ENCODE results near the gene GMDS.

GMDS gene

GRCh38 chr6:1719922-1720321 is 525.5 kb downstream of the GMDS start:
- TF ChIP-seq CTCF (IDR thresholded peaks at IDR 0.05) = no peak
- intact Hi-C loops (cut with DNase I; ENCODE audit: low total_unique reads) = no loop called here
- Histone ChIP-seq H3K27me3 (no peaks in the 10 kb centered on the region), H3K36me3 (no peaks in the 10 kb centered on the region), H3K4me1 (peaks cover 0 to 6% (median 0%) of the 10 kb centered on the region in 4 donors), H3K4me3 (no peak overlapping the region), H3K9me3 (no peaks in the 10 kb centered on the region), H3K27ac (no peak overlapping the region)
- DNase-seq = no peak

GRCh38 chr6:1716868-1717267 is 528.5 kb downstream of the GMDS start:
- Histone ChIP-seq H3K27me3 (no peaks in the 10 kb centered on the region), H3K36me3 (no peaks in the 10 kb centered on the region), H3K9me3 (no peaks in the 10 kb centered on the region), H3K4me1 (no peaks in the 10 kb centered on the region), H3K27ac (no peak overlapping the region), H3K4me3 (no peak overlapping the region)
- intact Hi-C loops (cut with DNase I; ENCODE audit: low total_unique reads) = no loop called here
- no peak for TF ChIP-seq CTCF (IDR thresholded peaks at IDR 0.05)
- DNase-seq = no peak

- no peaks in the 10 kb centered on the region for H3K27me3 ChIP-seq
- H3K27ac ChIP-seq = no peak overlapping the region
- H3K9me3 ChIP-seq = no peaks in the 10 kb centered on the region
- intact Hi-C loops (cut with DNase I; ENCODE audit: low total_unique reads) = no loop called here
- DNase-seq = no peak
- H3K36me3 ChIP-seq = no peaks in the 10 kb centered on the region
- TF ChIP-seq CTCF (IDR thresholded peaks at IDR 0.05) = no peak
- no peaks in the 10 kb centered on the region for H3K4me1 ChIP-seq
- no peak overlapping the region for H3K4me3 ChIP-seq
Observed at GRCh38 chr6:1716396-1716795, 529.0 kb downstream of the GMDS start.

GRCh38 chr6:1715336-1715735 is 530.1 kb downstream of the GMDS start:
- Histone ChIP-seq H3K9me3 (no peaks in the 10 kb centered on the region), H3K36me3 (no peaks in the 10 kb centered on the region), H3K27me3 (no peaks in the 10 kb centered on the region), H3K27ac (no peak overlapping the region), H3K4me1 (no peaks in the 10 kb centered on the region), H3K4me3 (no peak overlapping the region)
- no peak for DNase-seq
- intact Hi-C loops (cut with DNase I; ENCODE audit: low total_unique reads) = no loop called here
- TF ChIP-seq CTCF (IDR thresholded peaks at IDR 0.05) = no peak

- Histone ChIP-seq H3K27me3 (no peaks in the 10 kb centered on the region), H3K9me3 (no peaks in the 10 kb centered on the region), H3K4me1 (no peaks in the 10 kb centered on the region), H3K36me3 (no peaks in the 10 kb centered on the region), H3K4me3 (no peak overlapping the region), H3K27ac (no peak overlapping the region)
- no peak for DNase-seq
- TF ChIP-seq CTCF (IDR thresholded peaks at IDR 0.05) = no peak
- intact Hi-C loops (cut with DNase I; ENCODE audit: low total_unique reads) = no loop called here
Observed at GRCh38 chr6:1714654-1715053, 530.8 kb downstream of the GMDS start.

- no peak for DNase-seq
Observed at GRCh38 chr6:1713016-1713600, 532.3 kb downstream of the GMDS start.

More at GRCh38 chr6:1713016-1713600, 532.3 kb downstream of the GMDS start:
- Histone ChIP-seq H3K4me3 (no peak overlapping the region), H3K27ac (no peak overlapping the region), H3K4me1 (no peaks in the 10 kb centered on the region), H3K27me3 (no peaks in the 10 kb centered on the region), H3K9me3 (no peaks in the 10 kb centered on the region), H3K36me3 (no peaks in the 10 kb centered on the region)
- no peak for TF ChIP-seq CTCF (IDR thresholded peaks at IDR 0.05)
- intact Hi-C loops (cut with DNase I; ENCODE audit: low total_unique reads) = no loop called here

Measured in tibial artery (tissue), 4 donors.